H1 (cell line): ENCODE measurements around the gene MLPH. TPM values are rescaled to one million over a fixed set of nuclear protein-coding genes. Genes with fewer than 3 reads are reported as not detected.

ENCODE experiments used
- CTCF ChIA-PET: fragments of 300-600 bp; sonication (Branson Sonifier 250); formaldehyde crosslinking; loops from one replicate; lab custom pipeline; 2021; ENCODE audit not compliant: partially characterized antibody; lab: Charles Lee
- POLR2A ChIA-PET: fragments of 300-600 bp; sonication (Branson Sonifier 250); formaldehyde crosslinking; loops from one replicate; lab custom pipeline; 2021; ENCODE audit warnings: inconsistent platforms; ENCODE audit not compliant: partially characterized antibody; lab: Charles Lee
- DNase-seq, 2 experiments: peaks; one replicate each; pipeline versions ENCODE4 v3.0.0 to v3.0.0-alpha.2; 2010 to 2022; ENCODE audit warnings: low spot score in 2 of 2, low read depth in 1 of 2, mixed read lengths in 1 of 2
- FAIRE-seq: peaks from 2 replicates; lab custom pipeline; 2011; peaks lifted over from hg19 to GRCh38; lab: Jason Lieb, UNC
- H2AFZ ChIP-seq: 2 replicates; pipeline ENCODE4 v1.8.1; 2012; ENCODE audit warnings: low read length, inconsistent platforms
- H2AK5ac ChIP-seq: 2 replicates; pipeline ENCODE4 v1.6.1; 2013; ENCODE audit warnings: low read depth, low read length
- H2BK120ac ChIP-seq: replicated peaks from 2 replicates; pipeline ENCODE3; 2013; ENCODE audit warnings: low read depth, low read length, inconsistent platforms
- H2BK12ac ChIP-seq: 2 replicates; pipeline ENCODE4 v1.6.1; 2013; ENCODE audit warnings: low read depth, low read length
- H2BK15ac ChIP-seq: 2 replicates; pipeline ENCODE4 v1.6.1; 2013; ENCODE audit warnings: low read length
- H2BK20ac ChIP-seq: 2 replicates; pipeline ENCODE4 v1.6.1; 2013; ENCODE audit warnings: low read length
- H2BK5ac ChIP-seq: 2 replicates; pipeline ENCODE4 v1.6.1; 2013; ENCODE audit warnings: low read depth, low read length
- H3K14ac ChIP-seq: 2 replicates; pipeline ENCODE4 v1.6.1; 2013; ENCODE audit warnings: inconsistent platforms; ENCODE audit not compliant: insufficient read length
- H3K18ac ChIP-seq: 2 replicates; pipeline ENCODE4 v1.6.1; 2013; ENCODE audit warnings: low read length; ENCODE audit errors: extremely low read depth
- H3K23ac ChIP-seq: 2 replicates; pipeline ENCODE4 v1.6.1; 2013; ENCODE audit warnings: inconsistent platforms; ENCODE audit not compliant: insufficient read length
- H3K23me2 ChIP-seq: 2 replicates; pipeline ENCODE4 v1.6.1; 2013; ENCODE audit warnings: low read depth, low read length
- H3K27ac ChIP-seq: 2 replicates; pipeline ENCODE4 v1.6.1; 2011; ENCODE audit warnings: low read depth, low read length, inconsistent platforms
- H3K27me3 ChIP-seq, 4 experiments: replicated peaks in 1 of 4; 1 replicate in 1 of 4; 2 replicates in 3 of 4; pipeline versions ENCODE4 v1.6.1 to v1.8.1; 2011 to 2013; ENCODE audit warnings: low read length in 3 of 4, mild to moderate bottlenecking in 3 of 4, inconsistent platforms in 2 of 4, mixed read lengths in 2 of 4, moderate library complexity in 1 of 4; ENCODE audit not compliant: control insufficient read depth in 3 of 4, insufficient read depth in 3 of 4; ENCODE audit errors: extremely low read depth in 1 of 4
- H3K36me3 ChIP-seq, 4 experiments: 2 replicates each; pipeline versions ENCODE4 v1.6.1 to v1.8.1; 2011 to 2013; ENCODE audit warnings: mild to moderate bottlenecking in 4 of 4, low read length in 3 of 4, moderate library complexity in 2 of 4, control low read depth in 1 of 4, inconsistent platforms in 1 of 4; ENCODE audit not compliant: insufficient read depth in 4 of 4, control insufficient read depth in 2 of 4
- H3K4ac ChIP-seq: replicated peaks from 2 replicates; pipeline ENCODE3; 2013; ENCODE audit warnings: low read length, low read depth, mixed read lengths, inconsistent platforms; ENCODE audit not compliant: insufficient read length
- H3K4me1 ChIP-seq, 4 experiments: replicated peaks in 1 of 4; 1 replicate in 1 of 4; 2 replicates in 3 of 4; pipeline versions ENCODE4 v1.6.1 to v1.8.1; 2011 to 2013; ENCODE audit warnings: low read length in 3 of 4, inconsistent platforms in 2 of 4, mixed read lengths in 1 of 4; ENCODE audit not compliant: insufficient read depth in 4 of 4, control insufficient read depth in 3 of 4
- H3K4me2 ChIP-seq, 2 experiments: 2 replicates each; pipeline versions ENCODE4 v1.6.1 to v1.8.1; 2011 to 2013; ENCODE audit warnings: low read depth in 2 of 2, low read length in 2 of 2, control low read depth in 1 of 2, inconsistent platforms in 1 of 2, mild to moderate bottlenecking in 1 of 2; ENCODE audit not compliant: insufficient read depth in 1 of 2
- H3K4me3 ChIP-seq, 4 experiments: fragments of 200-600, 300-600 bp in 1 of 4; sonication (generic), shearing (Covaris generic), sonication (Bioruptor Twin) in 1 of 4; 2 replicates each; pipeline versions ENCODE4 v1.5.1 to v1.8.1; 2011 to 2016; ENCODE audit warnings: low read length in 4 of 4, low read depth in 3 of 4, control low read depth in 2 of 4, inconsistent platforms in 2 of 4, mild to moderate bottlenecking in 2 of 4, mixed read lengths in 1 of 4, moderate library complexity in 1 of 4; ENCODE audit not compliant: insufficient read depth in 2 of 4; ENCODE audit errors: extremely low read depth in 1 of 4
- H3K56ac ChIP-seq: replicated peaks from 2 replicates; pipeline ENCODE3; 2013; ENCODE audit warnings: low read depth, mild to moderate bottlenecking, mixed read lengths, low read length, inconsistent platforms; ENCODE audit not compliant: insufficient read length
- H3K79me1 ChIP-seq: 2 replicates; pipeline ENCODE4 v1.6.1; 2013; ENCODE audit warnings: low read depth, low read length, control low read depth
- H3K79me2 ChIP-seq, 2 experiments: 2 replicates each; pipeline versions ENCODE4 v1.6.1 to v1.8.1; 2012 to 2013; ENCODE audit warnings: low read length in 2 of 2, mild to moderate bottlenecking in 2 of 2, inconsistent platforms in 1 of 2; ENCODE audit not compliant: insufficient read depth in 2 of 2, control insufficient read depth in 1 of 2
- H3K9ac ChIP-seq, 4 experiments: replicated peaks in 1 of 4; 1 replicate in 1 of 4; 2 replicates in 3 of 4; pipeline versions ENCODE4 v1.6.1 to v1.8.1; 2011 to 2013; ENCODE audit warnings: low read depth in 3 of 4, low read length in 3 of 4, control low read depth in 2 of 4, mild to moderate bottlenecking in 2 of 4, moderate library complexity in 2 of 4, inconsistent platforms in 1 of 4; ENCODE audit errors: extremely low read depth in 1 of 4
- H3K9me3 ChIP-seq, 2 experiments: 2 replicates each; pipeline versions ENCODE4 v1.6.1 to v1.8.1; 2012 to 2013; ENCODE audit warnings: mild to moderate bottlenecking in 2 of 2, moderate library complexity in 2 of 2, control low read depth in 1 of 2, inconsistent platforms in 1 of 2, low read depth in 1 of 2, low read length in 1 of 2, mixed read lengths in 1 of 2; ENCODE audit not compliant: insufficient read depth in 2 of 2
- H4K20me1 ChIP-seq, 2 experiments: replicated peaks in 1 of 2; 2 replicates each; pipeline versions ENCODE3 to v1.8.1; 2011 to 2013; ENCODE audit warnings: inconsistent platforms in 2 of 2, low read length in 2 of 2, mild to moderate bottlenecking in 1 of 2; ENCODE audit not compliant: insufficient read depth in 2 of 2, control insufficient read depth in 1 of 2
- H4K5ac ChIP-seq: 2 replicates; pipeline ENCODE4 v1.6.1; 2013; ENCODE audit warnings: low read length, low read depth, mixed read lengths, inconsistent platforms; ENCODE audit not compliant: insufficient read length
- H4K8ac ChIP-seq: 2 replicates; pipeline ENCODE4 v1.8.0; 2013; ENCODE audit warnings: mild to moderate bottlenecking, moderate library complexity, low read length, inconsistent platforms; ENCODE audit not compliant: insufficient read depth; ENCODE audit errors: extremely low read depth
- H4K91ac ChIP-seq: replicated peaks from 2 replicates; pipeline ENCODE3; 2013; ENCODE audit warnings: low read length, mixed read lengths, inconsistent platforms; ENCODE audit not compliant: insufficient read length
- USF2 ChIP-seq: IDR thresholded peaks from 2 replicates; pipeline ENCODE4 v1.6.1; 2011; ENCODE audit warnings: low read length, improper control_type of control experiment
- WGBS, 2 experiments: shearing (Covaris generic) in 1 of 2; methylation state at CpG; one replicate each; pipeline versions ENCODE4 v1.1.6 to v1.1.7; 2013 to 2015; ENCODE audit warnings: low lambda C conversion rate in 2 of 2, mixed read lengths in 2 of 2, inconsistent platforms in 1 of 2, low coverage in 1 of 2, missing lambda C conversion rate in 1 of 2; ENCODE audit not compliant: insufficient replicate concordance in 2 of 2, insufficient coverage in 1 of 2, insufficient read length in 1 of 2; ENCODE audit errors: extremely low coverage in 1 of 2, missing lambda C conversion rate in 1 of 2; 5-methylcytosine and 5-hydroxymethylcytosine counted together
- polyA plus RNA-seq, 7 experiments: library from polyadenylated mRNA; depleted of rRNA in 3 of 7; stranded (reverse) in 5 of 7; unstranded in 2 of 7; fragments of >200 nt in 5 of 7; fragments of 200-250 nt in 2 of 7; gene quantifications; 1 replicate in 5 of 7; 2 replicates in 1 of 7; 4 replicates in 1 of 7; pipeline versions ENCODE4 v1.2.1 to v1.2.3, GENCODE V29; 2011 to 2013; ENCODE audit warnings: missing spikeins in 2 of 7, mixed read lengths in 2 of 7
- total RNA-seq: library from RNA; stranded (reverse); fragmentation: NEBNext Ultra II Directional; extraction: Animal tissue kit (Norgen Biotek cat#: 25700); gene quantifications from 2 replicates; pipeline ENCODE4 v1.2.1, GENCODE V29; 2021

MLPH gene
- total and polyA plus RNA-seq, 2 of the 8 experiments (the other 6 are each of a cell fraction or from before 2014, with no cell fraction given), result 12.7 to 17.0 TPM

GRCh38 chr2:237482485-237482884 is 4.6 kb upstream of the MLPH start:
- WGBS, 2 experiments, result 78% methylated on average over 6 of the region's 6 CpGs; no CpG with 5 or more reads in 1 of the 2 experiments
- no peak overlapping the region for H3K4me2 ChIP-seq
- no peak overlapping the region for H2BK120ac ChIP-seq
- H2BK5ac ChIP-seq, result no peak overlapping the region
- H4K8ac ChIP-seq, result no peak overlapping the region; the same call in 1 of the 2 replicates
- no peak overlapping the region for H3K4ac ChIP-seq
- H3K79me1 ChIP-seq, result no peaks in the 10 kb centered on the region
- no peak overlapping the region for H2AFZ ChIP-seq
- H3K56ac ChIP-seq, result no peak overlapping the region
- ChIA-PET POLR2A (interaction anchor here (1.1 kb wide), 1 partner anchor 11 kb away, joined by 3 read pairs; no protein-coding TSS in a partner anchor), CTCF (interaction anchor here (0.7 to 3.1 kb wide), 6 partner anchors 11 to 90 kb away, joined by 3 to 19 read pairs (median 6); no protein-coding TSS in a partner anchor)
- H4K20me1 ChIP-seq, result no peaks in the 10 kb centered on the region
- peak overlapping the region; percentile 55; the same call in 1 of the 2 replicates for H2BK12ac ChIP-seq
- no peak overlapping the region for H3K18ac ChIP-seq
- H3K23me2 ChIP-seq, result peaks cover 12% of the 10 kb centered on the region; the same call in 1 of the 2 replicates
- FAIRE-seq, result no peak
- no peak overlapping the region for H4K5ac ChIP-seq
- H2BK15ac ChIP-seq, result no peak overlapping the region
- H3K23ac ChIP-seq, result no peak overlapping the region
- no peaks in the 10 kb centered on the region for H3K9me3 ChIP-seq
- no peak overlapping the region for H3K9ac ChIP-seq
- H2AK5ac ChIP-seq, result no peak overlapping the region
- no peak overlapping the region for H3K4me3 ChIP-seq
- H2BK20ac ChIP-seq, result 0 out of 2 replicates have a peak overlapping the region, but pooled peaks have one; percentile 48
- no peaks in the 10 kb centered on the region for H3K79me2 ChIP-seq
- H3K27ac ChIP-seq, result no peak overlapping the region
- no peak overlapping the region for H3K14ac ChIP-seq
- DNase-seq, result no peak
- no peak overlapping the region for H4K91ac ChIP-seq
- H3K4me1 ChIP-seq, result peaks cover 0 to 8% (median 5%) of the 10 kb centered on the region in 4 experiments; a peak in 5 of 7 replicates
- H3K36me3 ChIP-seq, result no peaks in the 10 kb centered on the region
- peaks cover 4 to 28% (median 18%) of the 10 kb centered on the region in 4 experiments; a peak in 6 of 7 replicates for H3K27me3 ChIP-seq
- TF ChIP-seq USF2, result 0 out of 2 replicates have a peak, but pooled peaks have one; percentile 45
